ENCODE results near the gene FAM184B.

DNA sequence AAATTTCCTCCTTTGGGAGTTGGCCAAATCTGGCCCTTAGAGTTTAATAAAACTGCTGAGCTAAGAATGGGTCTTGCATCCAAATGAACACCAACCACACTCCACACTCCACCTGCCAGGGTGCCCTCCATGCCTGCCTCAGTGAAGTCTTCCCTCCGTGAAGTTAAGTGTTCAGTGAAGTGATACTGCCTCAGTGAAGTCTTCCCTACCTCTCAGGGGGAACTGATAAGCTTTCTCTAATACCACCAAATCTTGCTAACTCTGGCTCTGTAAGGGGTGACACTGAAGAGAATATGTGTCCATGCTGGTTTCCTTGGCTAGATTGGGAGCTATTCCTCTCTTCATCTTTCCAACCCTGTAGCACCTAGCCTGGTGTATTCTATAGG, 139.0 kb downstream of the FAM184B start:
- TF ChIP-seq SIN3A (IDR thresholded peaks at IDR 0.05; ENCODE audit: low read depth) = no peak
- no peak for TF ChIP-seq ZFX (IDR thresholded peaks at IDR 0.05)
- TF ChIP-seq, protein P1, sequence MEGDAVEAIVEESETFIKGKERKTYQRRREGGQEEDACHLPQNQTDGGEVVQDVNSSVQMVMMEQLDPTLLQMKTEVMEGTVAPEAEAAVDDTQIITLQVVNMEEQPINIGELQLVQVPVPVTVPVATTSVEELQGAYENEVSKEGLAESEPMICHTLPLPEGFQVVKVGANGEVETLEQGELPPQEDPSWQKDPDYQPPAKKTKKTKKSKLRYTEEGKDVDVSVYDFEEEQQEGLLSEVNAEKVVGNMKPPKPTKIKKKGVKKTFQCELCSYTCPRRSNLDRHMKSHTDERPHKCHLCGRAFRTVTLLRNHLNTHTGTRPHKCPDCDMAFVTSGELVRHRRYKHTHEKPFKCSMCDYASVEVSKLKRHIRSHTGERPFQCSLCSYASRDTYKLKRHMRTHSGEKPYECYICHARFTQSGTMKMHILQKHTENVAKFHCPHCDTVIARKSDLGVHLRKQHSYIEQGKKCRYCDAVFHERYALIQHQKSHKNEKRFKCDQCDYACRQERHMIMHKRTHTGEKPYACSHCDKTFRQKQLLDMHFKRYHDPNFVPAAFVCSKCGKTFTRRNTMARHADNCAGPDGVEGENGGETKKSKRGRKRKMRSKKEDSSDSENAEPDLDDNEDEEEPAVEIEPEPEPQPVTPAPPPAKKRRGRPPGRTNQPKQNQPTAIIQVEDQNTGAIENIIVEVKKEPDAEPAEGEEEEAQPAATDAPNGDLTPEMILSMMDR (IDR thresholded peaks at IDR 0.05 in 2 of 3, conservative IDR thresholded peaks at IDR 0.05 in 1 of 3; ENCODE audit: borderline replicate concordance in 1 of 3, insufficient read depth in 1 of 3, low read depth in 2 of 3, low read length in 2 of 3) = no peak
- TF ChIP-seq YY1 (IDR thresholded peaks at IDR 0.05; ENCODE audit: extremely low read depth, insufficient replicate concordance, low read depth, low read length) = no peak
- TF ChIP-seq EZH2 (IDR thresholded peaks at IDR 0.05) = no peak
- TF ChIP-seq, protein P2, sequence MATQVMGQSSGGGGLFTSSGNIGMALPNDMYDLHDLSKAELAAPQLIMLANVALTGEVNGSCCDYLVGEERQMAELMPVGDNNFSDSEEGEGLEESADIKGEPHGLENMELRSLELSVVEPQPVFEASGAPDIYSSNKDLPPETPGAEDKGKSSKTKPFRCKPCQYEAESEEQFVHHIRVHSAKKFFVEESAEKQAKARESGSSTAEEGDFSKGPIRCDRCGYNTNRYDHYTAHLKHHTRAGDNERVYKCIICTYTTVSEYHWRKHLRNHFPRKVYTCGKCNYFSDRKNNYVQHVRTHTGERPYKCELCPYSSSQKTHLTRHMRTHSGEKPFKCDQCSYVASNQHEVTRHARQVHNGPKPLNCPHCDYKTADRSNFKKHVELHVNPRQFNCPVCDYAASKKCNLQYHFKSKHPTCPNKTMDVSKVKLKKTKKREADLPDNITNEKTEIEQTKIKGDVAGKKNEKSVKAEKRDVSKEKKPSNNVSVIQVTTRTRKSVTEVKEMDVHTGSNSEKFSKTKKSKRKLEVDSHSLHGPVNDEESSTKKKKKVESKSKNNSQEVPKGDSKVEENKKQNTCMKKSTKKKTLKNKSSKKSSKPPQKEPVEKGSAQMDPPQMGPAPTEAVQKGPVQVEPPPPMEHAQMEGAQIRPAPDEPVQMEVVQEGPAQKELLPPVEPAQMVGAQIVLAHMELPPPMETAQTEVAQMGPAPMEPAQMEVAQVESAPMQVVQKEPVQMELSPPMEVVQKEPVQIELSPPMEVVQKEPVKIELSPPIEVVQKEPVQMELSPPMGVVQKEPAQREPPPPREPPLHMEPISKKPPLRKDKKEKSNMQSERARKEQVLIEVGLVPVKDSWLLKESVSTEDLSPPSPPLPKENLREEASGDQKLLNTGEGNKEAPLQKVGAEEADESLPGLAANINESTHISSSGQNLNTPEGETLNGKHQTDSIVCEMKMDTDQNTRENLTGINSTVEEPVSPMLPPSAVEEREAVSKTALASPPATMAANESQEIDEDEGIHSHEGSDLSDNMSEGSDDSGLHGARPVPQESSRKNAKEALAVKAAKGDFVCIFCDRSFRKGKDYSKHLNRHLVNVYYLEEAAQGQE (IDR thresholded peaks at IDR 0.05; ENCODE audit: low read depth) = no peak
- TF ChIP-seq POLR2A (IDR thresholded peaks at IDR 0.05; ENCODE audit: borderline replicate concordance, extremely low read depth, insufficient read depth, insufficient read length) = no peak
- TF ChIP-seq, protein P3, sequence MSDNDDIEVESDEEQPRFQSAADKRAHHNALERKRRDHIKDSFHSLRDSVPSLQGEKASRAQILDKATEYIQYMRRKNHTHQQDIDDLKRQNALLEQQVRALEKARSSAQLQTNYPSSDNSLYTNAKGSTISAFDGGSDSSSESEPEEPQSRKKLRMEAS (IDR thresholded peaks at IDR 0.05) = no peak
- TF ChIP-seq POLR2AphosphoS5 (IDR thresholded peaks at IDR 0.05; ENCODE audit: low read depth, low read length) = no peak
- TF ChIP-seq RAD21 (IDR thresholded peaks at IDR 0.05; ENCODE audit: low read depth) = no peak

Data from HCT116 (cell line).